Caco-2 (cell line): ENCODE data around the gene VWA3A. TPM values are rescaled to one million over a fixed set of nuclear protein-coding genes. Genes with fewer than 3 reads are reported as not detected.

Experiments used
- total RNA-seq: library from RNA; stranded (reverse); gene quantifications from 2 replicates; pipeline ENCODE4 v1.2.3, GENCODE V29; 2022

Gene VWA3A
- total RNA-seq, 1 experiment from 2014 or later = not detected

Other genes with a start within 250 kb of the VWA3A start
- gene NPIPB4, start 234.8 kb upstream of the VWA3A start, total RNA-seq = 136 and 150 TPM in 2 replicates
- 225 and 260 TPM in 2 replicates for gene UQCRC2, start 139.2 kb upstream of the VWA3A start, total RNA-seq
- not detected in 2 replicates for gene PDZD9, start 91.4 kb upstream of the VWA3A start, total RNA-seq
- 10.2 and 10.9 TPM in 2 replicates for gene MOSMO, start 84.4 kb upstream of the VWA3A start, total RNA-seq
- not detected in 2 replicates for gene SDR42E2, start 70.0 kb downstream of the VWA3A start, total RNA-seq
- gene EEF2K, start 113.7 kb downstream of the VWA3A start, total RNA-seq = 17.5 and 20.1 TPM in 2 replicates
- 68.7 and 70.8 TPM in 2 replicates for gene POLR3E, start 204.9 kb downstream of the VWA3A start, total RNA-seq